Measurements from ENCODE around the gene PLLP. TPM values are rescaled to one million over a fixed set of nuclear protein-coding genes. Genes with fewer than 3 reads are reported as not detected.

The PLLP gene
- total RNA-seq, 1 donor from 2014 or later: 13.7 TPM

- no peak for TF ChIP-seq CTCF (IDR thresholded peaks at IDR 0.05; ENCODE audit: insufficient read depth, low read length, severe bottlenecking)
- FAIRE-seq (no peak), DNase-seq (ENCODE audit: low read depth) (no peak)
These were observed 22.3 kb upstream of the PLLP start for GRCh38 chr16:57306676-57307341.

DNA sequence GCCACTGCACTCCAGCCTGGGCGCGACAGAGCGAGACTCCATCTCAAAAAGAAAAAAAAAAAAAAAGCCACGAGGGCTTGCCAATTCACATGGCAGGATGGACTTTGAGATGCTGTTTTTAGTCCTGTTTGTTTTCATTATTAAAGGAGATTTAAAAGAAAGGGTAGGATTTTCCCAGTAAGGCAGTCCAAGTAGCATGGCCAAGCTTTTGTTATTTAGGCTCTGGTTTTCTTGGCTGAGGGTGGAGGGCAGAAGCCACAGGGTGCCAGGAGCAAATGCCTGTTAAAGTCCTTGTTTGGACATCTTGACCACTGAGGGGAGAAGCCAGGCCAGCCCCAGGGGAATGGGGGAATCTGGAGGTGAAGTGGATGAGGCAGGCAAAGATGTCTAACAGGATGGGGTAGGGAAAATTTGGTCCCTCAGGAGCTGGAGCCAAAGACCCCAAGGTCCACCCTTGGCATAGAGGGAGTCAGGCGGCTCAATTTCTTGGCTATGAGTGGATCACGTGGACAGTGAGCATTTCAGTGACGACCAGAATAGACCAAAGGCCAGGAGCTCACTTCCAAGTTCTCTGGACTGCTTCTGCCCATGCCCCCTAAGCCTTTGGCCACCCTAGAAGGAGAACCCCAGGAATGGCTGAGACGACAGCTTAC lies 20.8 kb upstream of the PLLP start:
- H3K4me3 ChIP-seq (ENCODE audit: low read depth, low read length): no peak overlapping the region
- FAIRE-seq: no peak
- no peaks in the 10 kb centered on the region for H3K36me3 ChIP-seq (ENCODE audit: control insufficient read depth, insufficient read depth, low read length)
- peaks cover 2% of the 10 kb centered on the region for H3K27me3 ChIP-seq (ENCODE audit: control insufficient read depth, insufficient read depth, low read length)
- no peak for TF ChIP-seq CTCF (IDR thresholded peaks at IDR 0.05; ENCODE audit: insufficient read depth, low read length, severe bottlenecking)
- no peak for DNase-seq (ENCODE audit: low read depth)

More at GRCh38 chr16:57306676-57307341, 22.3 kb upstream of the PLLP start:
- Histone ChIP-seq H3K4me3 (ENCODE audit: low read depth, low read length) (no peak overlapping the region), H3K27me3 (ENCODE audit: control insufficient read depth, insufficient read depth, low read length) (peaks cover 2% of the 10 kb centered on the region), H3K36me3 (ENCODE audit: control insufficient read depth, insufficient read depth, low read length) (no peaks in the 10 kb centered on the region)

GRCh38 chr16:57304169-57305061 lies 19.9 kb upstream of the PLLP start:
- no peak overlapping the region for H3K4me3 ChIP-seq (ENCODE audit: low read depth, low read length)
- FAIRE-seq (no peak), DNase-seq (ENCODE audit: low read depth) (peak; percentile 41)
- no peaks in the 10 kb centered on the region for H3K36me3 ChIP-seq (ENCODE audit: control insufficient read depth, insufficient read depth, low read length)
- no peak for TF ChIP-seq CTCF (IDR thresholded peaks at IDR 0.05; ENCODE audit: insufficient read depth, low read length, severe bottlenecking)
- H3K27me3 ChIP-seq (ENCODE audit: control insufficient read depth, insufficient read depth, low read length): peaks cover 2% of the 10 kb centered on the region

DNA sequence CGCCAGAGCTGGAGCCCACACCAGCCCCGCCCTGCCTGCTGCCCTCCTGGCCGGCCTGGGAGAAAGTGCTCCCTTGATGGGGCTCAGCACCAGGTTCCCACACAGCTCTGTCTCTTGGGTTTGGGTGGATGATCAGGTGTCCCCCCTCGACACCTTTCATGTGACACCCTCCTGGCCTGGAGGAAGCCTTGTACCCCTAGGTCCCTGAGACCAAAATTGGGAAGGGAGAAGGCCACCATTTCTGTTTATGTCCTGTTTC lies 19.4 kb upstream of the PLLP start:
- peaks cover 2% of the 10 kb centered on the region for H3K27me3 ChIP-seq (ENCODE audit: control insufficient read depth, insufficient read depth, low read length)
- no peak for TF ChIP-seq CTCF (IDR thresholded peaks at IDR 0.05; ENCODE audit: insufficient read depth, low read length, severe bottlenecking)
- no peak for FAIRE-seq

GRCh38 chr16:57303021-57303909 lies 18.8 kb upstream of the PLLP start:
- no peak overlapping the region for H3K4me3 ChIP-seq (ENCODE audit: low read depth, low read length)
- H3K36me3 ChIP-seq (ENCODE audit: control insufficient read depth, insufficient read depth, low read length): no peaks in the 10 kb centered on the region
- no peak for DNase-seq (ENCODE audit: low read depth)
- H3K27me3 ChIP-seq (ENCODE audit: control insufficient read depth, insufficient read depth, low read length): peaks cover 2% of the 10 kb centered on the region
- FAIRE-seq: no peak
- no peak for TF ChIP-seq CTCF (IDR thresholded peaks at IDR 0.05; ENCODE audit: insufficient read depth, low read length, severe bottlenecking)

More for the DNA sequence above, 19.4 kb upstream of the PLLP start:
- Histone ChIP-seq H3K4me3 (ENCODE audit: low read depth, low read length) (no peak overlapping the region), H3K36me3 (ENCODE audit: control insufficient read depth, insufficient read depth, low read length) (no peaks in the 10 kb centered on the region)
- DNase-seq (ENCODE audit: low read depth): no peak
